ENCODE data around the gene GIPC1.
"Not testable (repeated sequence)": the region's sequence is repeated elsewhere in the genome, so short reads cannot be mapped to it uniquely, and the experiment has no call there.

Gene GIPC1

DNA sequence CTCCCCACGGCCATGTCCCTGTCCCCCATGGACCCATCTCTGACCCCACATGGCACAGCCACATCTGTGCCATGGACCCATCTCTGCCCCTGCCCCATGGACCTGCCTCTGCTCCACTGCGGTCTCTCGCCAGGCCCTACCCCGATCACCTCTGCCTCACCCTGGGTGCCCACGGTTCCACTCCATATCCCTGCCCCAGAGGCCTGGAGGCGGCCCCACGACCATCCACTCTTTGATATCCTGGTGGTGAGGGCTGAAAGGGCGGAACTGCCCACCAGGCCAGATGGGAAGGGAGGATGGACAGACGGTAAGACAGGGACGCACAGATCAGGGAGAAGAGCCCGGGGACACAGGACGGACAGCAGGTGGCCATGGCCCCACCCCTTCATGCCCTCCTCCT, 21.1 kb downstream of the GIPC1 start:
- Mint-ChIP-seq H3K4me3 (peak overlapping the region; percentile 21), H3K4me1 (peaks cover 23% of the 10 kb centered on the region), H3K9me3 (no peaks in the 10 kb centered on the region), H3K36me3 (peaks cover 7% of the 10 kb centered on the region), H3K27ac (no peak overlapping the region), H3K27me3 (peaks cover 26% of the 10 kb centered on the region)
- ATAC-seq (ENCODE audit: low read depth) (no peak), DNase-seq (ENCODE audit: low spot score in 2 of 2) (no peak)

DNA sequence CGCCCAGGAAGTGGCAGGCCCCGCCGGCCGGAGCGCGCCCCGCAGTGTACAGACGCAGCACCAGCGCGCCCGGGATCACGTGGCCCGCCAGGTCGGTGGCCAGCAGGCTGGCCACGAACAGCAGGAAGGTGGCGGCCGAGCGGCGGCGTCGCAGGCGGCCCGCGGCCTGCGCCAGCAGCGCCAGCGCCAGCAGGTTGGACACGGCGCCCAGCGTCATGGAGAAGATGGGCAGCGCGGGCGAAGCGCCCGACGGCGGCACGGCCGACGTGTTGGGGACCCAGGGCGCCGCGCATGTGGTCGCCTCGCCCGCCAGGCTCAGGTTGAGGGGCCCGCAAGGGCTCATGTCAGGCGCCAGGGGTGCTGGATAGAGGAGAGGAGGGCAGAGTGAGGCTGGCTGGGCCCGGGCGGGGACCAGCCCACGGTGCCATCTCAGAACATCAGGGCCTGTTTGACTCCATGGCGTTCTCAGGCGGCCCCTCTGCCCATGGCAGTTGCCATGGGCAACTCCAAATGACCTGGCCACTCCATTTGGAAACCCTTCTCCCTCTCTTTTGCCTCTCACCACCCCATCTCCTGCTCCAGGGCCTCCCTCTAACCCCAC, 21.8 kb downstream of the GIPC1 start:
- no peak for DNase-seq (ENCODE audit: low spot score in 2 of 2)
- Mint-ChIP-seq H3K27ac (no peak overlapping the region), H3K4me3 (peak overlapping the region; percentile 21)

DNA sequence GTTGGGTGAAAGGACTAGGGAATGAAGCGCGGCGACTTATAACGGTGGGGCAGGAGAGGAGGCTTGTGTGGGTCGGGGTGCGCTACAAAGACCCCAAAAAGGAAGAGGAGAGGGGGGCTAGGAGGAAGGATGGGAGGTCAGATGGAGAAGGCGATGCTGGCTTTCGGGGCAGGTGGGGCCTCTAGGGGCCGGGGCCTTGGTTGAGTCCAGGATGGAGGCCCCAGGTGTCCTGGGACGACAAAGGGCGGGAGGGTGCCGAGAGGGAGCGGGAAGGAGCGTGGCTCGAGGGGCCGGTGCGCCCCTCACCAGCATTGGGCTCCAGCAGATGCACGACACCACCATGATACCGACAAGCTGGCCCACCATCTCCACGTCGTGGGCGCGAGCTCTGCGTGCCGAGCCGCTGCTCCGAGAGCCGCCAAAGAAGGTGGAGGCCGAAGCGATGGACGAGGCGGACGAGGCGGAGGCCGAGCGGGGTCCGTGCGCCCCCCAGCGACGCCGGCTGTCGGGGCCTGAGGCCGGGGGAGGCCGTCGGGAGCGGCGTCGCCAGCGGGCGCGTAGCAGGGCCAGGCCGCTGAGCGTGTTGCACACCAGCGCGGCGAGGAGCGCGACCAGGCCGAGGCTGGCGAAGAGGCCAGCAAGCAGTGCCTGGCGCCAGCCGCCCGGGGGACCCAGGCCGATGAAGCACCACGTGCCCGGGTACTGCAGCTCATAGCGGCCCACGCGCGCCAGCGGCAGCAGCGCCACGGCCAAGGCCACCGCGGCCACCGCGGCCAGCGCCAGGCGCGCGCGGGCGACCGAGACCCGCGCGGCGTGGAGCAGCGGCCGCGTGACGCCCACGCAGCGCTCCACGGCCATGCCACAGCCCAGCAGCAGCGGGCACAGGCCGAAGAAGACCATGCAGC, 22.6 kb downstream of the GIPC1 start:
- H3K27ac Mint-ChIP-seq: no peak overlapping the region

More for the DNA sequence above, 21.8 kb downstream of the GIPC1 start:
- Mint-ChIP-seq H3K27me3 (peaks cover 26% of the 10 kb centered on the region), H3K9me3 (no peaks in the 10 kb centered on the region), H3K36me3 (peaks cover 12% of the 10 kb centered on the region), H3K4me1 (peaks cover 23% of the 10 kb centered on the region)
- no peak for ATAC-seq (ENCODE audit: low read depth)

DNA sequence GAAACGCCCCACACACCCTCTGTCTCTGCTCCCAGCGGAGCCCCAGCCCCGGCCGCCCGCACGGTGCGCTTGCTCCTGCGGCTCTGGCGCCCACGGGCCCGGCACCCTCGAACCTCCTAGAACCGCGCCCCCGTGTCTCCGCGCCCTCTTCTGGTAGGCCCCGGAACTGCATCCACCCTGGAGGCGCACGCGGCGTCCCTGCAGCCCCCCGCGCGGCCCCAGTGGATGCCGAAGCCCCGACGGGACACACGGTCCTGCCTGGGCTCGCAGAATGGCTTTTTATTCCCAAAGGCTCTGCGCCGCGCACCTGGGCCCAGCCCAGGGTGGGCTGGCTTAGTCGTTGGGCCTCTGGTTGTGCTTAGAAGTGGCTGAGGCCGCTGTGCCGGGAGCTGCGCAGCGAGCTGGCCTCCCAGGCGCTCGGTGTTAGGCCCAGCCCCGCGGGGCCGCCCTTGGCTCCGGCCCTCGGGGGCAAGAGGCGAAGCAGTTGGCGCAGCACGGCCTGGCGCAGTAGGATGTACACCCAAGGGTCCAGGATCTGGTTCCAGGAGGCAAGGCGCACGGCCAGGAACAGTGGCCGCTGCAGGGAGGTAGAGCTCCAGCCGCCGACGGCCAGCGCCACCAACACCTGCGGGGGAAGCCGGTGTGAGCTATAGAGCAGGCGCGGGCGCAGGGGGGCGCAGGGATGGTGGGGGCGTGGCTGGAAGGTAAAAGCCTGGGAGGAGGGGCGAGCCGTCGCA, 23.6 kb downstream of the GIPC1 start:
- Mint-ChIP-seq H3K36me3 (peaks cover 11% of the 10 kb centered on the region), H3K9me3 (no peaks in the 10 kb centered on the region), H3K4me1 (peaks cover 23% of the 10 kb centered on the region), H3K27me3 (peaks cover 26% of the 10 kb centered on the region), H3K4me3 (peak overlapping the region; percentile 54), H3K27ac (peak overlapping the region; percentile 50)
- DNase-seq (ENCODE audit: low spot score in 2 of 2) (peak; percentile 93 to 95), ATAC-seq (ENCODE audit: low read depth) (peak; percentile 75)

More for the DNA sequence above, 22.6 kb downstream of the GIPC1 start:
- Mint-ChIP-seq H3K4me1 (peaks cover 23% of the 10 kb centered on the region), H3K9me3 (no peaks in the 10 kb centered on the region), H3K27me3 (peaks cover 26% of the 10 kb centered on the region), H3K4me3 (peak overlapping the region; percentile 43), H3K36me3 (peaks cover 15% of the 10 kb centered on the region)
- DNase-seq (ENCODE audit: low spot score in 2 of 2): no peak
- no peak for ATAC-seq (ENCODE audit: low read depth)

DNA sequence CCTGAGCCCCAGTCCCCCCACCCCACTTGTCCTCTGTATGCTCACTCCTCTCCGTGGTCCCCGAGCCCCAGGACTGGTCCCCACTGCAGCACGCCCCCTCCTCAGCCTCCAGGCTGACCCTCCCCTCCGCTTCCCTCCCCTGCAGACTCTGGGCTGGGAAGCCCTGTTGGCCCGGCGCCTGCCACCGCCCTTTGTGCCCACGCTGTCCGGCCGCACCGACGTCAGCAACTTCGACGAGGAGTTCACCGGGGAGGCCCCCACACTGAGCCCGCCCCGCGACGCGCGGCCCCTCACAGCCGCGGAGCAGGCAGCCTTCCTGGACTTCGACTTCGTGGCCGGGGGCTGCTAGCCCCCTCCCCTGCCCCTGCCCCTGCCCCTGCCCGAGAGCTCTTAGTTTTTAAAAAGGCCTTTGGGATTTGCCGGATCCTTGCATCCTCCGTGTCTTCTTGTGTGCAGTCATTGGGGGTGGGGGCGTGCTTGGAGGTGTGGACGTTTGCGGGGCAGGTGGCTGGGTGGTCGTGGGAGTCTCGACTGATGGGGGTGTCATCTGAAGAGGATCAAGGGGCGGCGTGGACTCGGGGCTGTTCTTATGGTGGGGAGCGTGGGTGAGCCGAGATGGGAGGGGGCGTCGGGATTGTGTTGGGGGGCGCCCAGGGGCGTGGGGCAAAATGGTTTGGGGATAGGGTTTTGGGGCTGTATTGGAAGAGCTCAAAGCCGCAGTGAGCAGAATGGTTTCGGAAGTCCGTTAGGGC, 24.3 kb downstream of the GIPC1 start:
- Mint-ChIP-seq H3K9me3 (no peaks in the 10 kb centered on the region), H3K4me3 (peak overlapping the region; percentile 3), H3K36me3 (peaks cover 13% of the 10 kb centered on the region), H3K4me1 (peaks cover 22% of the 10 kb centered on the region), H3K27ac (peak overlapping the region; percentile 50), H3K27me3 (peaks cover 23% of the 10 kb centered on the region)
- DNase-seq (ENCODE audit: low spot score in 2 of 2): no peak
- no peak for ATAC-seq (ENCODE audit: low read depth)

DNA sequence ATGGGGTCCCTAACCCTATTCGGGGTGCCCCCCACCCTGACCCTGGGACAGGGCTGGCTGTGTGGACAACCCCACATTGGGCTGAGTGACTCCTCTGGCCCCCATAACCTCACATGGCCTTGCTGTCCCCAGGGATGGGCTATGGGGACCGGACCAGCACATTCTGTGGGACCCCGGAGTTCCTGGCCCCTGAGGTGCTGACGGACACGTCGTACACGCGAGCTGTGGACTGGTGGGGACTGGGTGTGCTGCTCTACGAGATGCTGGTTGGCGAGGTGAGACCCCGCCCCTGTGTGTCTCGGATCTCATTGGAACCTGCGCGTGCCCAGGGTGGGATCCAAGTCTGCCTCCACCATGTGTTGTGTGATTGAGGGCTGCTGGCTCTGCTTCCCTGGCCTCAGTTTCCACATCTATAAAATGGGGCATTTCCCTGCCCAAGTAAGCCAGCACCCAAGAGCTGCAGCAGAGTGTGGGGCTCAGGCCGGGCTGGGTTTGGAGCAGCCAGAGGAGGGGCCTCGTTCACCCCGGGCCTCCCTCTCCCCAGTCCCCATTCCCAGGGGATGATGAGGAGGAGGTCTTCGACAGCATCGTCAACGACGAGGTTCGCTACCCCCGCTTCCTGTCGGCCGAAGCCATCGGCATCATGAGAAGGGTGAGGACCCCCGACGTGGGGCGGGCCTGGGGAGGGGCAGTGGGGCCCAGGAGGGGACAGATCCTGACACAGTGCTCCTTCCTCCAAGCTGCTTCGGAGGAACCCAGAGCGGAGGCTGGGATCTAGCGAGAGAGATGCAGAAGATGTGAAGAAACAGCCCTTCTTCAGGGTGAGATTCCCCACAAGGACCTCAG, 25.7 kb downstream of the GIPC1 start:
- DNase-seq (ENCODE audit: low spot score in 2 of 2): no peak
- H3K27ac Mint-ChIP-seq: no peak overlapping the region
- peaks cover 15% of the 10 kb centered on the region for H3K36me3 Mint-ChIP-seq

DNA sequence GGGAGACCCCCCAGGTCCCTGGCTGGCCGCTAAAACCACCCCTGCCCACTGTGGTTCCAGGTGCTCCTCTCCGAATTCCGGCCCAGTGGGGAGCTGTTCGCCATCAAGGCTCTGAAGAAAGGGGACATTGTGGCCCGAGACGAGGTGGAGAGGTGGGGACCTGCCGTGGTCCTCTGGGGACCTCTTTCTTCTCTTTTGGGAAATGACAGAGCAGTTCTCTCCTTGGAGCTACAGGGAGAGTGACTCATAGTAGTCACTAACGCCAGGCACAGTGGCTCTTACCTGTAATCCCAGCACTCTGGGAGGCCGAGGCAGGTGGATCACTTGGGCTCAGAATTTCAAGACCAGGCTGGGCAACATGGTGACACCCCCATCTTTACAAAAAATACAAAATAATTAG, 28.1 kb downstream of the GIPC1 start:
- Mint-ChIP-seq H3K4me1 (peaks cover 6% of the 10 kb centered on the region), H3K4me3 (no peak overlapping the region), H3K27ac (no peak overlapping the region), H3K9me3 (no peaks in the 10 kb centered on the region), H3K27me3 (peaks cover 3% of the 10 kb centered on the region), H3K36me3 (peaks cover 20% of the 10 kb centered on the region)
- no peak for DNase-seq (ENCODE audit: low spot score in 2 of 2)
- ATAC-seq (ENCODE audit: low read depth): no peak

More for the DNA sequence above, 25.7 kb downstream of the GIPC1 start:
- Mint-ChIP-seq H3K9me3 (no peaks in the 10 kb centered on the region), H3K4me1 (peaks cover 16% of the 10 kb centered on the region), H3K4me3 (no peak overlapping the region), H3K27me3 (peaks cover 15% of the 10 kb centered on the region)
- no peak for ATAC-seq (ENCODE audit: low read depth)

DNA sequence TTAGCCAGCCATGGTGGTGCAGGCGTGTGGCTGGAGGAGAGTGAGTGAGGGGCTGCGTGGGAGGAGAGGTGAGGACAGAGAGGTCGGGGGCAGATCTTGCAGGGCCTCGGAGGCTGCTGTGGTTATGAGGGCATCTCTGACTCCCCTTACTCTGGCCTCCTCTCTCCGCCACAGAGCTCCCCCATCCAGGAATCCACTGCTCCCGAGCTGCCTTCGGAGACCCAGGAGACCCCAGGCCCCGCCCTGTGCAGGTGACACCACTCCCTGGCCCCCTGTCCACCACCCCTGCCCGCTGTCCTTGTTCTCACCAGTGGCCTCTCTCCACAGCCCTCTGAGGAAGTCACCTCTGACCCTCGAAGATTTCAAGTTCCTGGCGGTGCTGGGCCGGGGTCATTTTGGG, 28.5 kb downstream of the GIPC1 start:
- peaks cover 20% of the 10 kb centered on the region for H3K36me3 Mint-ChIP-seq
- peaks cover 3% of the 10 kb centered on the region for H3K4me1 Mint-ChIP-seq
- no peak for DNase-seq (ENCODE audit: low spot score in 2 of 2)
- no peak overlapping the region for H3K27ac Mint-ChIP-seq
- no peaks in the 10 kb centered on the region for H3K27me3 Mint-ChIP-seq
- H3K9me3 Mint-ChIP-seq: no peaks in the 10 kb centered on the region
- ATAC-seq (ENCODE audit: low read depth): no peak
- H3K4me3 Mint-ChIP-seq: no peak overlapping the region

DNA sequence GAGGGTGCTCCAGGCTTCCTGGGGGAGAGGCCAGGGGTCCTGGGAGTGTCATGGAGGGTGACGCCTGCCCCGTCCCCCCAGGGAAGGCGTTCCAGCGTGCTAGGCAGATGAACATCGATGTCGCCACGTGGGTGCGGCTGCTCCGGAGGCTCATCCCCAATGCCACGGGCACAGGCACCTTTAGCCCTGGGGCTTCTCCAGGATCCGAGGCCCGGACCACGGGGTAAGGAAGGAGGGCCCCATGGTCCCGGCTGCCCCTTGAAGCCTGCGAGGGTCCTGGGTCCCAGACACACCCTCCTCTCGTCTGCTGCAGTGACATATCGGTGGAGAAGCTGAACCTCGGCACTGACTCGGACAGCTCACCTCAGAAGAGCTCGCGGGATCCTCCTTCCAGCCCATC, 32.2 kb downstream of the GIPC1 start:
- no peak for DNase-seq (ENCODE audit: low spot score in 2 of 2)
- no peak overlapping the region for H3K4me3 Mint-ChIP-seq
- peaks cover 2% of the 10 kb centered on the region for H3K4me1 Mint-ChIP-seq
- no peaks in the 10 kb centered on the region for H3K27me3 Mint-ChIP-seq
- H3K9me3 Mint-ChIP-seq: no peaks in the 10 kb centered on the region
- peaks cover 18% of the 10 kb centered on the region for H3K36me3 Mint-ChIP-seq
- no peak for ATAC-seq (ENCODE audit: low read depth)
- no peak overlapping the region for H3K27ac Mint-ChIP-seq

DNA sequence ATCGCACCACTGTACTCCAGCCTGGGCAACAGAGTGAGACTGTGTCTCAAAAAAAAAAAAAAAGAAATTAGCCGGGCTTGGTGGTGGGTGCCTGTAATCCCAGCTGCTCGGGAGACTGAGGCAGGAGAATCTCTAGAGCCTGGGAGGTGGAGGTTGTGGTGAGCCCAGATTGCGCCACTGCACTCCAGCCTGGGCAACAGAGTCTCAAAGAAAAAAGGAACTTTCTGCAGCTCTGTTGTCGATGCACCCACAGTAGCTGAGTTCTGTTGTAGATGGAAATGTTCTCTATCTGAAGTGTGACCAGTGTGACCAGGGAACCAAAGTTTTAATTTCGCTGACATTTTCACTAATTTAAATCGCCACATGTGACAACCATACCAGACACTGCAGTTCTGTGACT, 33.5 kb downstream of the GIPC1 start:
- not testable (repeated sequence) for H3K27ac Mint-ChIP-seq; ATAC-seq (ENCODE audit: low read depth); H3K9me3 Mint-ChIP-seq; H3K27me3 Mint-ChIP-seq; H3K4me3 Mint-ChIP-seq; DNase-seq (ENCODE audit: low spot score in 2 of 2); H3K4me1 Mint-ChIP-seq
- peaks cover 19% of the 10 kb centered on the region for H3K36me3 Mint-ChIP-seq

DNA sequence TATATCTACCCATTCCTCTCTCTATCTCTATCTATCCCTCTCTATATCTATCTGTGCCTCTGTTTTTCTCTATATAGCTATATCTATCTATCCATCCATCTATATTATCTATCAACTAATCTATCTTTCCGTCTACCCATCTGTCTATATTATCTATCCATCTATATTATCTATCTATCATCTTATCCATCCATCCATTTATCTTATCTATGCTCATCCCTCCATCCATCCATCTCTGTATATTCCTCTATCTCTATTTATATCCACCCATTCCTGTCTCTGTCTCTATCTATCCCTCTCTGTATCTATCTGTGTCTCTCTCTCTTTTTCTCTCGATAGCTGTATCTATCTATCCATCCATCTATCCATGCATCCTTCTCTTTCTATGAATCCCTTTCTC, 35.0 kb downstream of the GIPC1 start:
- peak overlapping the region; percentile 21 for H3K27ac Mint-ChIP-seq
- H3K36me3 Mint-ChIP-seq: peaks cover 17% of the 10 kb centered on the region
- no peaks in the 10 kb centered on the region for H3K27me3 Mint-ChIP-seq
- ATAC-seq (ENCODE audit: low read depth) (no peak), DNase-seq (ENCODE audit: low spot score in 2 of 2) (no peak)
- H3K4me3 Mint-ChIP-seq: no peak overlapping the region
- peaks cover 2% of the 10 kb centered on the region for H3K4me1 Mint-ChIP-seq
- H3K9me3 Mint-ChIP-seq: no peaks in the 10 kb centered on the region

DNA sequence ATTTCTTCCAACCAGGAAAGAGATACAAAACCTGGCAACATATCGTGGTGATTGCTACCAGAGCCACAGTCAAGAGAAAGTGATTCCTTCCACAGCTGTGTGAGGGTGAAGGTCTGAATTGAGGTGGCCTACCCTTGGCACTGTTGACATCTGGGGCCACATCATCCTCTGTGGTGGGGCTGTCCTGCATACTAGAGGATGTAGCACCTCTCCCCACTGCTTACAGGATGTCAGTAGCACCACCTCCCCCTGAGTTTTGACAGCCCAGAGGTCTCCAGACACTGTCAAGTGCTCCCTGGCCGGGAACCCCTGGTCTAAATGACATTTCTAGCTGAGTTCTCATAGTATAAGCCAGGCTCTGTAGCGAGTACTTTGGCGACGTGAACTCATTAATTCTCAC, 36.2 kb downstream of the GIPC1 start:
- no peaks in the 10 kb centered on the region for H3K9me3 Mint-ChIP-seq
- H3K27ac Mint-ChIP-seq: no peak overlapping the region
- peaks cover 2% of the 10 kb centered on the region for H3K4me1 Mint-ChIP-seq
- no peak overlapping the region for H3K4me3 Mint-ChIP-seq
- H3K36me3 Mint-ChIP-seq: peaks cover 18% of the 10 kb centered on the region
- no peak for DNase-seq (ENCODE audit: low spot score in 2 of 2)
- H3K27me3 Mint-ChIP-seq: no peaks in the 10 kb centered on the region
- ATAC-seq (ENCODE audit: low read depth): no peak

DNA sequence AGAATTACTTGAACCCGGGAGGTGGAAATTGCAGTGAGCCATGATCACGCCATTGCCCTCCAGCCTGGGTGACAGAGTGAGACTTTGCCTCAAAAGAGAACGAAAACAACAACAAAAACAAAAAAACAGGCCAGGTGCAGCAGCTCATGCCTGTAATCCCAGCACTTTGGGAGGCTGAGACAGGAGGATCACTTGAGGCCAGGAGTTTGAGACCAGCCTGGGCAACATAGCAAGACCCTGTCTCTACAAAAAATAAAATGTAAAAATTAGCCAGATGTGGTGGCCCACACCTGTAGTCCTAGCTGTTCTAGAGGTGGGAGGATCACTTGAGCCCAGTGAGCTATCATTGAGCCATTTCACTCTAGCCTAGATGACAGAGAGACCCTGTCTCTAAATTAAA, 43.6 kb downstream of the GIPC1 start:
- peaks cover 33% of the 10 kb centered on the region for H3K36me3 Mint-ChIP-seq

More for the DNA sequence above, 43.6 kb downstream of the GIPC1 start:
- ATAC-seq (ENCODE audit: low read depth); H3K27me3 Mint-ChIP-seq; H3K9me3 Mint-ChIP-seq; H3K4me1 Mint-ChIP-seq; DNase-seq (ENCODE audit: low spot score in 2 of 2); H3K4me3 Mint-ChIP-seq; H3K27ac Mint-ChIP-seq: not testable (repeated sequence)

Data from memory B cell (primary cell).